Measurements from ENCODE around the gene ITPR2.

ITPR2 gene

DNA sequence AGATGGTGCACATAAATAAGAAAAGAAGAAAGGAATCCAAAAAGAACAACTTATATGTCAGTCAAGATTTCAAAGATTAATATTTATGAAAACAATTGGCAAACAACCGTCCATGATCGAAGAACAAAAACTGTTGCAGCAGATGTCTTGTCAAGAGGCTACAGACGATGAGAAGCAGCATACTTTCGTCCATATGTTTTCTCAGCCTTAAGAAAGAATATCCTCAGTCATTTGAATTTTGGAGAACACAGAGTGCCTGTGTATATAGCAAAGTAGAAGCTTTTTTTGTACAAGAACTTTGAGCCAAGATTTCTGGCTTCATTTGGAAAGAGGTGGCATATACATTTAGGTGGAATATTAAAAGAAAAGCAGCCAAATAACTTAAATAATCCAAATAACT, 297.2 kb downstream of the ITPR2 start:
- Histone ChIP-seq H3K36me3 (ENCODE audit: insufficient read depth, low read length) (no peaks in the 10 kb centered on the region), H3K4me3 (ENCODE audit: low read length, poor library complexity, severe bottlenecking) (no peak overlapping the region), H3K79me2 (ENCODE audit: insufficient read depth, low read length) (no peaks in the 10 kb centered on the region)

GRCh38 chr12:26534071-26534470, 298.9 kb downstream of the ITPR2 start:
- no peaks in the 10 kb centered on the region for H3F3A ChIP-seq (ENCODE audit: low read depth)
- no peaks in the 10 kb centered on the region for H3K9me2 ChIP-seq (replicated peaks; ENCODE audit: low read depth, low read length)
- H3K4me1 ChIP-seq (ENCODE audit: insufficient read depth, low read length, poor library complexity, severe bottlenecking) = no peaks in the 10 kb centered on the region
- no peaks in the 10 kb centered on the region for H3K36me3 ChIP-seq (ENCODE audit: insufficient read depth, low read length)
- H3K4me3 ChIP-seq (ENCODE audit: low read length, poor library complexity, severe bottlenecking) = no peak overlapping the region
- no peak for TF ChIP-seq CTCF (conservative IDR thresholded peaks at IDR 0.05; ENCODE audit: low read length)
- TF ChIP-seq EZH2phosphoT487 (IDR thresholded peaks at IDR 0.05; ENCODE audit: borderline replicate concordance) = no peak
- no peak overlapping the region for H3K4me2 ChIP-seq (ENCODE audit: low read depth, low read length, poor library complexity, severe bottlenecking)
- H3K9ac ChIP-seq (ENCODE audit: low read depth, low read length, poor library complexity, severe bottlenecking) = no peak overlapping the region
- H3K27me3 ChIP-seq (ENCODE audit: insufficient read depth, low read length, poor library complexity, severe bottlenecking) = no peaks in the 10 kb centered on the region
- no peaks in the 10 kb centered on the region for H3K79me2 ChIP-seq (ENCODE audit: insufficient read depth, low read length)
- no peaks in the 10 kb centered on the region for H4K20me1 ChIP-seq (ENCODE audit: insufficient read depth, low read length, poor library complexity, severe bottlenecking)
- H3K9me3 ChIP-seq (ENCODE audit: insufficient read depth, low read depth, low read length) = no peaks in the 10 kb centered on the region
- H2AFZ ChIP-seq (ENCODE audit: low read length) = no peak overlapping the region

More for the DNA sequence above, 297.2 kb downstream of the ITPR2 start:
- Histone ChIP-seq H3K9me3 (ENCODE audit: insufficient read depth, low read depth, low read length) (no peaks in the 10 kb centered on the region), H3K9me2 (replicated peaks; ENCODE audit: low read depth, low read length) (no peaks in the 10 kb centered on the region), H3K27me3 (ENCODE audit: insufficient read depth, low read length, poor library complexity, severe bottlenecking) (no peaks in the 10 kb centered on the region), H2AFZ (ENCODE audit: low read length) (no peak overlapping the region), H3K4me1 (ENCODE audit: insufficient read depth, low read length, poor library complexity, severe bottlenecking) (no peaks in the 10 kb centered on the region), H3K9ac (ENCODE audit: low read depth, low read length, poor library complexity, severe bottlenecking) (no peak overlapping the region), H3F3A (ENCODE audit: low read depth) (no peaks in the 10 kb centered on the region), H4K20me1 (ENCODE audit: insufficient read depth, low read length, poor library complexity, severe bottlenecking) (no peaks in the 10 kb centered on the region), H3K4me2 (ENCODE audit: low read depth, low read length, poor library complexity, severe bottlenecking) (no peak overlapping the region)
- TF ChIP-seq EZH2phosphoT487 (IDR thresholded peaks at IDR 0.05; ENCODE audit: borderline replicate concordance) (no peak), CTCF (conservative IDR thresholded peaks at IDR 0.05; ENCODE audit: low read length) (no peak)

- Histone ChIP-seq H4K20me1 (ENCODE audit: insufficient read depth, low read length, poor library complexity, severe bottlenecking) (no peaks in the 10 kb centered on the region), H3K27me3 (ENCODE audit: insufficient read depth, low read length, poor library complexity, severe bottlenecking) (no peaks in the 10 kb centered on the region), H3F3A (ENCODE audit: low read depth) (no peaks in the 10 kb centered on the region), H3K4me3 (ENCODE audit: low read length, poor library complexity, severe bottlenecking) (no peak overlapping the region), H3K36me3 (ENCODE audit: insufficient read depth, low read length) (no peaks in the 10 kb centered on the region), H3K4me2 (ENCODE audit: low read depth, low read length, poor library complexity, severe bottlenecking) (no peak overlapping the region), H3K9me2 (replicated peaks; ENCODE audit: low read depth, low read length) (no peaks in the 10 kb centered on the region), H3K9ac (ENCODE audit: low read depth, low read length, poor library complexity, severe bottlenecking) (no peak overlapping the region), H2AFZ (ENCODE audit: low read length) (no peak overlapping the region), H3K4me1 (ENCODE audit: insufficient read depth, low read length, poor library complexity, severe bottlenecking) (no peaks in the 10 kb centered on the region), H3K9me3 (ENCODE audit: insufficient read depth, low read depth, low read length) (no peaks in the 10 kb centered on the region), H3K79me2 (ENCODE audit: insufficient read depth, low read length) (no peaks in the 10 kb centered on the region)
- TF ChIP-seq CTCF (conservative IDR thresholded peaks at IDR 0.05; ENCODE audit: low read length) (no peak), EZH2phosphoT487 (IDR thresholded peaks at IDR 0.05; ENCODE audit: borderline replicate concordance) (no peak)
These were observed 299.8 kb downstream of the ITPR2 start for GRCh38 chr12:26533211-26533610.

Data from Loucy (cell line).